K562 (cell line): ENCODE data around the gene IL1R1. TPM values are rescaled to one million over a fixed set of nuclear protein-coding genes. Genes with fewer than 3 reads are reported as not detected.
A peak's percentile ranks its signal among the peaks of the same experiment; 100 is the strongest.

ENCODE experiments used
- CCAR2 ChIP-seq: fragments of 200-400 bp; formaldehyde crosslinking; IDR thresholded peaks from 2 replicates; pipeline ENCODE4 v1.6.1; 2017; ENCODE audit warnings: mild to moderate bottlenecking, low read depth, low read length
- CHD1 ChIP-seq: fragments of 200-600 bp; sonication (generic); IDR thresholded peaks from one replicate; pipeline ENCODE4 v1.6.1; 2012; ENCODE audit warnings: mild to moderate bottlenecking, moderate library complexity, low read length, inconsistent platforms
- CTCFL ChIP-seq: IDR thresholded peaks from 2 replicates; pipeline ENCODE4 v1.6.1; 2011; ENCODE audit warnings: borderline replicate concordance, low read depth, mild to moderate bottlenecking, moderate library complexity, low read length; ENCODE audit not compliant: insufficient read depth, poor library complexity, severe bottlenecking
- DIDO1 ChIP-seq: fragments of 450-650 bp; IDR thresholded peaks from 2 replicates; pipeline ENCODE4 v1.6.1; 2016; ENCODE audit warnings: low read depth, missing biosample characterization, missing genetic modification characterization
- EGR1 ChIP-seq: fragments of 450-650 bp; conservative IDR thresholded peaks from 2 replicates; pipeline ENCODE4 v1.6.1; 2017; ENCODE audit warnings: mild to moderate bottlenecking
- EWSR1 ChIP-seq: fragments of 450-650 bp; IDR thresholded peaks from 2 replicates; pipeline ENCODE4 v1.6.1; 2018; ENCODE audit warnings: borderline replicate concordance, mild to moderate bottlenecking, low read depth, moderate library complexity; ENCODE audit not compliant: partially characterized antibody
- FIP1L1 ChIP-seq: fragments of 200-400 bp; formaldehyde crosslinking; IDR thresholded peaks from 2 replicates; pipeline ENCODE4 v1.6.1; 2018; ENCODE audit warnings: mild to moderate bottlenecking, low read depth, low read length; ENCODE audit not compliant: poor library complexity, severe bottlenecking
- FOXJ3 ChIP-seq: sonication (generic); formaldehyde crosslinking; IDR thresholded peaks from 2 replicates; pipeline ENCODE4 v1.4.0; 2020; ENCODE audit warnings: mild to moderate bottlenecking, missing genetic modification reagents
- GABPB2 ChIP-seq: fragments of 250-450 bp; sonication (Bioruptor Pico); conservative IDR thresholded peaks from 2 replicates; pipeline ENCODE4 v1.5.1; 2021; ENCODE audit warnings: mild to moderate bottlenecking
- GMEB1 ChIP-seq: fragments of 250-450 bp; sonication (Bioruptor Pico); IDR thresholded peaks from 2 replicates; pipeline ENCODE4 v1.4.0; 2020; ENCODE audit warnings: mild to moderate bottlenecking
- GTF2F1 ChIP-seq: IDR thresholded peaks from 2 replicates; pipeline ENCODE4 v1.6.1; 2011; ENCODE audit warnings: low read depth, low read length, improper control_type of control experiment
- HDGF ChIP-seq: fragments of 450-650 bp; IDR thresholded peaks from 2 replicates; pipeline ENCODE4 v1.6.1; 2016
- KDM1A ChIP-seq, 2 experiments: fragments of 450-650 bp; IDR thresholded peaks; 2 replicates each; pipeline ENCODE4 v1.6.1; 2016; ENCODE audit warnings: mild to moderate bottlenecking in 2 of 2
- MCM7 ChIP-seq, 2 experiments: fragments of 450-650 bp; IDR thresholded peaks; 2 replicates each; pipeline ENCODE4 v1.6.1; 2016 to 2018
- MED1 ChIP-seq: sonication (generic); formaldehyde crosslinking; IDR thresholded peaks from 2 replicates; pipeline ENCODE4 v1.8.1; 2023; ENCODE audit warnings: missing genetic modification reagents, borderline replicate concordance
- MEIS2 ChIP-seq: fragments of 450-650 bp; IDR thresholded peaks from 2 replicates; pipeline ENCODE4 v1.6.1; 2014; ENCODE audit warnings: mild to moderate bottlenecking; ENCODE audit not compliant: partially characterized antibody
- MTF1 ChIP-seq: fragments of 250-450 bp; sonication (Bioruptor Pico); IDR thresholded peaks from 2 replicates; pipeline ENCODE4 v1.9.0; 2021; ENCODE audit warnings: moderate library complexity, mild to moderate bottlenecking, inconsistent platforms, borderline replicate concordance
- MYNN ChIP-seq, 2 experiments: sonication (generic); formaldehyde crosslinking in 1 of 2; IDR thresholded peaks; 2 replicates each; pipeline versions ENCODE4 v1.5.0 to v1.6.1; 2016 to 2020; ENCODE audit warnings: antibody characterized with exemption in 1 of 2, missing genetic modification reagents in 1 of 2
- NFYB ChIP-seq: IDR thresholded peaks from 2 replicates; pipeline ENCODE4 v1.6.1; 2011; ENCODE audit warnings: mild to moderate bottlenecking, moderate library complexity; ENCODE audit not compliant: insufficient read length; ENCODE audit errors: extremely low read depth
- PHF21A ChIP-seq: fragments of 450-650 bp; IDR thresholded peaks from 2 replicates; pipeline ENCODE4 v1.6.1; 2017; ENCODE audit warnings: low read depth, borderline replicate concordance
- RBBP5 ChIP-seq: fragments of 200-600 bp; sonication (generic); IDR thresholded peaks from 2 replicates; pipeline ENCODE4 v1.6.1; 2012; ENCODE audit warnings: borderline replicate concordance, mild to moderate bottlenecking, low read length, control low read depth, inconsistent platforms; ENCODE audit not compliant: insufficient read depth, poor library complexity, severe bottlenecking
- SAFB ChIP-seq: fragments of 200-400 bp; formaldehyde crosslinking; IDR thresholded peaks from 2 replicates; pipeline ENCODE4 v1.6.1; 2017; ENCODE audit warnings: low read depth, low read length, borderline replicate concordance
- SMAD4 ChIP-seq: fragments of 250-450 bp; sonication (Bioruptor Pico); conservative IDR thresholded peaks from 2 replicates; pipeline ENCODE4 v1.8.0; 2021; ENCODE audit warnings: inconsistent platforms, mild to moderate bottlenecking, moderate library complexity
- SNIP1 ChIP-seq: fragments of 450-650 bp; IDR thresholded peaks from 2 replicates; pipeline ENCODE4 v1.7.1; 2017; ENCODE audit warnings: low read depth, mild to moderate bottlenecking
- ZNF445 ChIP-seq: fragments of 250-450 bp; sonication (Bioruptor Pico); IDR thresholded peaks from 2 replicates; pipeline ENCODE4 v1.4.0; 2020; ENCODE audit warnings: low read depth, mild to moderate bottlenecking, moderate library complexity
- polyA plus RNA-seq, 8 experiments: library from polyadenylated mRNA; depleted of rRNA in 4 of 8; stranded (reverse) in 5 of 8; unstranded in 3 of 8; fragments of >200 nt; fragmentation: Nextera tagmentation in 2 of 8; fragmentation: Illumina TruSeq in 1 of 8; extraction: Ambion mirVana in 2 of 8; extraction: Trizol in 1 of 8; gene quantifications; 2 replicates each; pipeline versions ENCODE4 v1.2.1 to v1.2.3, GENCODE V29; 2011 to 2014; ENCODE audit warnings: inconsistent platforms in 1 of 8, missing spikeins in 1 of 8
- total RNA-seq, 7 experiments: library from RNA; depleted of rRNA in 6 of 7; stranded (reverse); fragments of >200 nt in 6 of 7; fragmentation: Illumina TruSeq in 2 of 7; extraction: Trizol in 2 of 7; gene quantifications; 2 replicates each; pipeline versions ENCODE4 v1.2.1 to v1.2.3, GENCODE V29; 2011 to 2021; ENCODE audit warnings: low replicate concordance in 1 of 7

The IL1R1 gene
- total and polyA plus RNA-seq, 9 of the 15 experiments (the other 6 are each of a cell fraction or from before 2014, with no cell fraction given) = 0.81 to 3.9 (median 1.6) TPM

- TF ChIP-seq PHF21A (no peak), EWSR1 (no peak), CCAR2 (no peak), RBBP5 (peak; percentile 44), ZNF445 (CRISPR knock-in tag) (no peak), SMAD4 (CRISPR knock-in tag) (peak; percentile 54; the same call in 1 of the 2 replicates), GABPB2 (CRISPR knock-in tag) (no peak), MED1 (CRISPR knock-in tag) (no peak), GMEB1 (CRISPR knock-in tag) (no peak), CHD1 (no peak), CTCFL (no peak), SAFB (no peak), SNIP1 (no peak), MTF1 (CRISPR knock-in tag) (no peak), NFYB (no peak), DIDO1 (tag) (no peak), MEIS2 (no peak), MCM7 (IDR thresholded peaks at IDR 0.05) (no peak), GTF2F1 (no peak), EGR1 (peak; percentile 66; the same call in 1 of the 2 replicates), FIP1L1 (peak; percentile 36), FOXJ3 (no peak), MYNN (IDR thresholded peaks at IDR 0.05) (no peak), MYNN (CRISPR knock-in tag; IDR thresholded peaks at IDR 0.05) (no peak), KDM1A (IDR thresholded peaks at IDR 0.05) (no peak), HDGF (no peak)
Measured at GRCh38 chr2:102141970-102142828, at the start of gene IL1R1 (continued).
